ENCODE results near the gene BAX. TPM values are rescaled to one million over a fixed set of nuclear protein-coding genes. Genes with fewer than 3 reads are reported as not detected.

The BAX gene
- total RNA-seq, 1 donor from 2014 or later, result 141 TPM

DNA sequence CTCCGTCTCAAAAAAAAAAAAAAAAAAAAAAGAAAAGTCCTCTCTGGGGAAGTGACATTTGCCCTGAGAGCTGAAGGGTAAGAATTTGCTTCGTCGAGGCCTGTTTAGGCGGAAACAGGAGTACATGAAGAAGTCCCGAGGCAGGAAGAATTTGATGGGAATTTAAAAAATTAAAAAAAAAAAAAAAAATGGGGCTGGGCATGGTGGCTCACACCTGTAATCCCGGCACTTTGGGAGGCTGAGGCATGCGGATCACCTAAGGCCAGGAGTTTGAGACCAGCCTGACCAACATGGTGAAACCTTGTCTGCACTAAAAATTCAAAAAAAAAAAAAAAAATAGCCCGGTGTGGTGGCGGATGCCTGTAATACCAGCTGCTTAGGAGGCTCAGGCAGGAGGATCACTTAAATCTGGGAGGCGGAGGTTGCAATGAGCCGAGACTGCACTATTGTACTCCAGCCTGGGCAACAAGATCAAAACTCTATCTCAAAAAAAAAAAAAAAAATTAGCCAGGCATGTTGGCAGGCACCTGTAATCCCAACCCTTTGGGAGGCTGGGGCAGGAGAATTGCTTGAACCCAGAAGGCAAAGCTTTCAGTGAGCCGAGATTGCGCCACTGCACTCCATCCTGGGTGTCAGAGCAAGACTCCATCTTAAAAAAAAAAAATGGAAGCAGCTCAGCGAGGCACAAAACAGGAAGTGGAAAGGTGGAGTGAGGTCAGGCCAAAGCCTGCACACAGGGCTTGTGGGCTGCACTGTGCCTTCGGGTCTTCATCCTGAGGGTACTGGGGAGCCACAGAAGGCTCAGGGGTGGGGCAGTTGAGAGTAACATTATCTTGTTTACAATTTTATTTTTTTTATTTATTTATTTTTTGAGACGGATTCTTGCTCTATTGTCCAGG is 4.9 kb downstream of the BAX start:
- Mint-ChIP-seq H3K4me3 (ENCODE audit: low read depth) (no peak overlapping the region), H3K27me3 (no peaks in the 10 kb centered on the region), H3K4me1 (ENCODE audit: low read depth) (peaks cover 41% of the 10 kb centered on the region), H3K36me3 (ENCODE audit: insufficient read depth) (peaks cover 15% of the 10 kb centered on the region), H3K27ac (peak overlapping the region; percentile 52), H3K9me3 (ENCODE audit: low read depth) (no peaks in the 10 kb centered on the region)
- DNase-seq (ENCODE audit: low spot score, unreplicated experiment), result no peak
- TF ChIP-seq, protein P1, sequence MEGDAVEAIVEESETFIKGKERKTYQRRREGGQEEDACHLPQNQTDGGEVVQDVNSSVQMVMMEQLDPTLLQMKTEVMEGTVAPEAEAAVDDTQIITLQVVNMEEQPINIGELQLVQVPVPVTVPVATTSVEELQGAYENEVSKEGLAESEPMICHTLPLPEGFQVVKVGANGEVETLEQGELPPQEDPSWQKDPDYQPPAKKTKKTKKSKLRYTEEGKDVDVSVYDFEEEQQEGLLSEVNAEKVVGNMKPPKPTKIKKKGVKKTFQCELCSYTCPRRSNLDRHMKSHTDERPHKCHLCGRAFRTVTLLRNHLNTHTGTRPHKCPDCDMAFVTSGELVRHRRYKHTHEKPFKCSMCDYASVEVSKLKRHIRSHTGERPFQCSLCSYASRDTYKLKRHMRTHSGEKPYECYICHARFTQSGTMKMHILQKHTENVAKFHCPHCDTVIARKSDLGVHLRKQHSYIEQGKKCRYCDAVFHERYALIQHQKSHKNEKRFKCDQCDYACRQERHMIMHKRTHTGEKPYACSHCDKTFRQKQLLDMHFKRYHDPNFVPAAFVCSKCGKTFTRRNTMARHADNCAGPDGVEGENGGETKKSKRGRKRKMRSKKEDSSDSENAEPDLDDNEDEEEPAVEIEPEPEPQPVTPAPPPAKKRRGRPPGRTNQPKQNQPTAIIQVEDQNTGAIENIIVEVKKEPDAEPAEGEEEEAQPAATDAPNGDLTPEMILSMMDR (IDR thresholded peaks at IDR 0.05; ENCODE audit: unreplicated experiment), result no peak

DNA sequence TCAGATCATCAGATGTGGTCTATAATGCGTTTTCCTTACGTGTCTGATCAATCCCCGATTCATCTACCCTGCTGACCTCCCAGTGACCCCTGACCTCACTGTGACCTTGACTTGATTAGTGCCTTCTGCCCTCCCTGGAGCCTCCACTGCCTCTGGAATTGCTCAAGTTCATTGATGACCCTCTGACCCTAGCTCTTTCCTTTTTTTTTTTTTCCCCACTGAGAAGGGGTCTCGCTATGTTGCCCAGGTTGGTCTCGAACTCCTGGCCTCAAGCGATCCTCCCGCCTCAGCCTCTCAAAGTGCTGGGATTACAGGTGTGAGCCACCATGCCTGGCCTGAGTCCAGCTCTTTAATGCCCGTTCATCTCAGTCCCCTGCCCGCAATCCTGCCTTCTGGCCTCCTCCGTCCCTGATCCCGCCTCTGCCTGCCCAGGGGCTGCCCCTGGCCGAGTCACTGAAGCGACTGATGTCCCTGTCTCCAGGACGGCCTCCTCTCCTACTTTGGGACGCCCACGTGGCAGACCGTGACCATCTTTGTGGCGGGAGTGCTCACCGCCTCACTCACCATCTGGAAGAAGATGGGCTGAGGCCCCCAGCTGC is 6.5 kb downstream of the BAX start:
- TF ChIP-seq, protein P1 (IDR thresholded peaks at IDR 0.05; ENCODE audit: unreplicated experiment), result no peak
- no peak overlapping the region for H3K4me3 Mint-ChIP-seq (ENCODE audit: low read depth)
- H3K27ac Mint-ChIP-seq, result peak overlapping the region; percentile 98
- H3K4me1 Mint-ChIP-seq (ENCODE audit: low read depth), result peaks cover 38% of the 10 kb centered on the region
- no peaks in the 10 kb centered on the region for H3K9me3 Mint-ChIP-seq (ENCODE audit: low read depth)
- no peak for DNase-seq (ENCODE audit: low spot score, unreplicated experiment)
- no peaks in the 10 kb centered on the region for H3K27me3 Mint-ChIP-seq
- H3K36me3 Mint-ChIP-seq (ENCODE audit: insufficient read depth), result peaks cover 20% of the 10 kb centered on the region

DNA sequence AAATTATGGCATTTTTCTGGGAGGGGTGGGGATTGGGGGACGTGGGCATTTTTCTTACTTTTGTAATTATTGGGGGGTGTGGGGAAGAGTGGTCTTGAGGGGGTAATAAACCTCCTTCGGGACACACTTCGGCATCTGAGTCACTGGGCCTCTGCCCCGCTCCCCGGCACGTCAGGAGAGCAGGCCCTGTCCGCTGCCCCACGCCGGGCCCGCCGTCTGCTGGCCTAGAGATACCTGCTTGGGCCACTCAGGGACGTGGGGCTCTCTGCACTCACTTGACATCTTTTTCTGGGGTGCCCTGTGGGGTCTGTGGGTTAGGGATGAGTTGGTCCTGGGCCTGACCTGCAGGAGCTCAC is 7.0 kb downstream of the BAX start:
- no peak for DNase-seq (ENCODE audit: low spot score, unreplicated experiment)
- Mint-ChIP-seq H3K4me1 (ENCODE audit: low read depth) (peaks cover 40% of the 10 kb centered on the region), H3K4me3 (ENCODE audit: low read depth) (peak overlapping the region; percentile 48)

DNA sequence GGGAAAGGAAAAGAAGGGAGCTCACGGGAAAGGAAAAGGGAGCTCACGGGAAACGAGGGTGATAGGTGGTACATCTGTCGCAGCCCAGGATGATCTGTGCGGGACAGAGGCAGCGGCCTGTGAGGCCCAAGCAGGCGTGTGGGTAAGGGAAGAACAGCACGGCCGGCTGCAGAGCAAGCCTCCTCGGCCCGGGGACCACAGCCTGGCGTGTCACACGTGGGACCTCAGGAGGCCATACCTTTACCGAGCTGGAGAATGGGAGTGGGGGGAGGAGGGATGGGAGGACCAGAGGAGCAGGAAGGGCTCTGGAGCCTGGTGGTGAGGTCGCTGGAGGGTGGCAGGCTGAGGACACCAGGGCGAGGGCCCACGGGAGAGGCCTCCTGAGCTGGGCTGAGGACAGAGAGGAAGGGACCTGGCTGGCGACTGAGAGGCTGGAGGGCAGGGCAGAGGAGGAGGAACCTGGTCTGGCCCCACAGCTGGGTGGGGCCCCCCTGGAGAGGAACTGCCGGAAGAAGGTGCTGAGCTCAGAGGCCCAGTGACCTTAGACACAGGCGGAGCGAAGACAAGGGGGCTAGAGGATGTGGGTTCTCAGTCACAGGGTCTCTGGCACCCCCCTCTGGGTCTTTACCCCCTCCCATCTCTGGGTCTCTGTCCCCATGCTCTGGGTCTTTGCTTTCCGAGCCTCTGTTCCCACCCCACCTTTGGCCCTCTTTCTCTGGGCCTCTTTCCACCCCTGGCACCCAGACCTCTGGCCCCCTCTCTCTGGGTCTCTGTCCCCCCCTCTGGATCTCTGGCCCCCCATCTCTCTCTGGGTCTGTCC is 7.6 kb downstream of the BAX start:
- Mint-ChIP-seq H3K36me3 (ENCODE audit: insufficient read depth) (peaks cover 23% of the 10 kb centered on the region), H3K27me3 (no peaks in the 10 kb centered on the region), H3K4me3 (ENCODE audit: low read depth) (peak overlapping the region; percentile 48), H3K9me3 (ENCODE audit: low read depth) (no peaks in the 10 kb centered on the region), H3K4me1 (ENCODE audit: low read depth) (peaks cover 44% of the 10 kb centered on the region), H3K27ac (peak overlapping the region; percentile 98)
- no peak for DNase-seq (ENCODE audit: low spot score, unreplicated experiment)
- TF ChIP-seq, protein P1 (IDR thresholded peaks at IDR 0.05; ENCODE audit: unreplicated experiment), result no peak

More for the DNA sequence above, 7.0 kb downstream of the BAX start:
- Mint-ChIP-seq H3K36me3 (ENCODE audit: insufficient read depth) (peaks cover 22% of the 10 kb centered on the region), H3K9me3 (ENCODE audit: low read depth) (no peaks in the 10 kb centered on the region), H3K27ac (peak overlapping the region; percentile 98), H3K27me3 (no peaks in the 10 kb centered on the region)
- TF ChIP-seq, protein P1 (IDR thresholded peaks at IDR 0.05; ENCODE audit: unreplicated experiment), result no peak

DNA sequence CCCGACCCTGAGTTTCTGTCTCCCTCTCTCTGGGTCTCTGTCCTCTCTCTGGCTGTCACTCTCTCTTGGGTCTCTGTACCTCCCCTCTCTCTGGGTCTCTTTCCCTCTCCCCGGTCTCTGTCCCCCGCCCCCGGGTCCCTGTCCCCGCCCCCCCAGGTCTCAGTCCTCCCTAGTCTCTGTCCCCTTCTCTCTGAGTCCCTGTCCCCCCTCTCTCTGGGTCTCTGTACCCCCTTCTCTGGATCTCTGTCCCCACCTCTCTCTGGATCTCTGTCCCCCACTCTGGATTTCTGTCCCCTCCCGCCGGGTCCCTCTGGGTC is 8.1 kb downstream of the BAX start:
- peaks cover 44% of the 10 kb centered on the region for H3K4me1 Mint-ChIP-seq (ENCODE audit: low read depth)
- H3K27me3 Mint-ChIP-seq, result no peaks in the 10 kb centered on the region
- H3K9me3 Mint-ChIP-seq (ENCODE audit: low read depth), result no peaks in the 10 kb centered on the region
- TF ChIP-seq, protein P1 (IDR thresholded peaks at IDR 0.05; ENCODE audit: unreplicated experiment), result no peak
- no peak overlapping the region for H3K4me3 Mint-ChIP-seq (ENCODE audit: low read depth)
- H3K27ac Mint-ChIP-seq, result peak overlapping the region; percentile 98
- H3K36me3 Mint-ChIP-seq (ENCODE audit: insufficient read depth), result peaks cover 23% of the 10 kb centered on the region
- DNase-seq (ENCODE audit: low spot score, unreplicated experiment), result no peak
